Measurements from ENCODE around the gene HNF4A. TPM values are rescaled to one million over a fixed set of nuclear protein-coding genes. Genes with fewer than 3 reads are reported as not detected.

The HNF4A gene
- total RNA-seq, 2 donors from 2014 or later = 288 to 346 TPM

DNA sequence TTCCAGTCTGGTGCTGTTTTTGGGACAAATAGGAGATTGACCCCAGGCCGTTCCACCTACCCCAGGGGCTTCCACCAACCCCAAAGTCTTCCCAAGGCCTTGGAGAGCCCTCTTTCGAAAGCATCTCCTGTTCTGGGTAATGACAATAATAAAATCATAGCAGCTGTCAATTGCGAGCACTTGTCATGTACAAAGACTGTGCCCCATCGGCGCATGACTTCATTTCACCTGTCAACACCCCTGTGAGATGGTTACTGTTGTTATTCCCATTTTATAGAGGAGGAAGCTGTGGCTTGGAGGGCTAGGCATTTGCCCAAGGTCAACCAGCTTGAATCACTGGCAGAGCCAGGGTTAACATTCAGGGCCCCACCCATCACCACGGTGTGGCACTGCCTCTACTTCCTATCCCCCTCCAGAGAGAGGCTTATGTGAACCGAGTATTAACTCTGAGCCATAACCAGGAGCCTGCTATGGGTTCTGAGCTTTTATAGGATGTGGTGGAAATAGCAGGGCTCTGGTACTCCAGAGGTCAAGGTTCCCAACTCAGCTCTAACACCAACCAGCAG is 51.2 kb downstream of the HNF4A start:
- Histone ChIP-seq H3K9ac (ENCODE audit: low read depth in 2 of 2, low read length in 2 of 2) (peak overlapping the region; percentile 28 to 80), H3K9me3 (no peaks in the 10 kb centered on the region), H3K4me1 (no peaks in the 10 kb centered on the region), H3K27me3 (no peaks in the 10 kb centered on the region), H3K36me3 (no peaks in the 10 kb centered on the region), H3K27ac (peak overlapping the region; percentile 93), H3K4me3 (no peak overlapping the region)
- DNase-seq = peak; percentile 88
- intact Hi-C loops (cut with DNase I) = no loop called here
- TF ChIP-seq, protein P1, sequence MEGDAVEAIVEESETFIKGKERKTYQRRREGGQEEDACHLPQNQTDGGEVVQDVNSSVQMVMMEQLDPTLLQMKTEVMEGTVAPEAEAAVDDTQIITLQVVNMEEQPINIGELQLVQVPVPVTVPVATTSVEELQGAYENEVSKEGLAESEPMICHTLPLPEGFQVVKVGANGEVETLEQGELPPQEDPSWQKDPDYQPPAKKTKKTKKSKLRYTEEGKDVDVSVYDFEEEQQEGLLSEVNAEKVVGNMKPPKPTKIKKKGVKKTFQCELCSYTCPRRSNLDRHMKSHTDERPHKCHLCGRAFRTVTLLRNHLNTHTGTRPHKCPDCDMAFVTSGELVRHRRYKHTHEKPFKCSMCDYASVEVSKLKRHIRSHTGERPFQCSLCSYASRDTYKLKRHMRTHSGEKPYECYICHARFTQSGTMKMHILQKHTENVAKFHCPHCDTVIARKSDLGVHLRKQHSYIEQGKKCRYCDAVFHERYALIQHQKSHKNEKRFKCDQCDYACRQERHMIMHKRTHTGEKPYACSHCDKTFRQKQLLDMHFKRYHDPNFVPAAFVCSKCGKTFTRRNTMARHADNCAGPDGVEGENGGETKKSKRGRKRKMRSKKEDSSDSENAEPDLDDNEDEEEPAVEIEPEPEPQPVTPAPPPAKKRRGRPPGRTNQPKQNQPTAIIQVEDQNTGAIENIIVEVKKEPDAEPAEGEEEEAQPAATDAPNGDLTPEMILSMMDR (IDR thresholded peaks at IDR 0.05) = no peak

DNA sequence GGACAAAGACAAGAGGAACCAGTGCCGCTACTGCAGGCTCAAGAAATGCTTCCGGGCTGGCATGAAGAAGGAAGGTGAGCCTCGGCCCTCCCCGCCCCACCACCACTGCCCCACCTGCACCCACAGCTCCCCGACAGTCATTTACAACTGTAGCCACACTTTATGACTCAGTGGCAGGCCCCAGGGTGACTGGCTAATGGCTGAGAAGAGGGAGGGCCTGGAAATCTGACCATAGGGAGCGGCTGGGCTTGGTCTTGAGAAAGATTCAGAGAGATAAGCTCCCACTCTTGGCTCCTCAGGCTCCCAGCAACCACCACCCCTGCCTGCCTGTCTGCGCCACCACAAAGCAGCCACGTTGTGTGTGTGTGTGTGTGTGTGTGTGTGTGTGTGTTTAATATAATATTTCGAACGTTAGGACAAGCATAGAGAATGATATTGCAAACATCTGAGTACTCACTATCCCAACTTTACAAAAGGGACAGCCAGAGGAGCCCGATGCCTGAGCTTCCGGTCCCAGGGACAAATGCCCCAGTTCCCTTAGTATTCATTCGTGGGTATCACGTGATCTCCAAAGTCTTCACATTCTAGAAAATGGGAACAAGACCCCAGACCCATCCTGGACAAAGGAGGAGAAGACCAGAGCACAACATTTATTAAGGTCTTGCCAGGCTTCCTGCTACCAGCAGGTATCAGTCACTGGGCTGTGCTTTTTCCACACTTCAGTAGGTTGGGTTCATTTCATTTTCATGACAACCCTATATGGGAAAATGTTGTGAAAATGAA is 52.1 kb downstream of the HNF4A start:
- H3K4me3 ChIP-seq = no peak overlapping the region
- peak overlapping the region; percentile 93 for H3K27ac ChIP-seq
- TF ChIP-seq, protein P1 (IDR thresholded peaks at IDR 0.05) = no peak
- intact Hi-C loops (cut with DNase I) = no loop called here
- H3K27me3 ChIP-seq = no peaks in the 10 kb centered on the region
- peak overlapping the region; percentile 3 to 80 for H3K9ac ChIP-seq (ENCODE audit: low read depth in 2 of 2, low read length in 2 of 2)
- no peaks in the 10 kb centered on the region for H3K36me3 ChIP-seq
- peak; percentile 94 for DNase-seq
- H3K9me3 ChIP-seq = no peaks in the 10 kb centered on the region
- H3K4me1 ChIP-seq = no peaks in the 10 kb centered on the region

DNA sequence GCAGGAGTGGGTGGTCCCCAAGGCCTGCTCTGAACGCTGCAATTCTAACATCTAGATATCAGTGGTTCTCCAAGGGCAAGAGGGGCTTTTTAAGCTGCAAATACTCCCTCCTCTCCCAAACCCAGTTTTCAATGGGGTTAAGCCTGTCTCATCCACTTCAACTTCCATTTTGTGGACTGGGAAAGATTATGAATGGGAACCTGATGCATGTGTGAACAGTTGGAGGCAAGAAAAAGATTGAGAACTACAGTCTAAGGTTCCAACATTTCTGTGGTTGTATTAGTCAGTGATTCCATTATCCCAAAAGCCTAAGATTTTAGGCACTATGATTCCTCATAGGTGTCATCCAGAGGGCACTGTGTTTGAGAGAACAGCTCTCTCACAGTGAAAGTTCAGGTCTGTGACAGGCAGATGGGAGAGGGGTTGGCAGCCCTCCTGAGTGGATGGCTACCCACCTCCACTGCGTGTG is 53.7 kb downstream of the HNF4A start:
- Histone ChIP-seq H3K9me3 (no peaks in the 10 kb centered on the region), H3K27me3 (no peaks in the 10 kb centered on the region), H3K36me3 (no peaks in the 10 kb centered on the region), H3K9ac (ENCODE audit: low read depth in 2 of 2, low read length in 2 of 2) (peak overlapping the region; percentile 27 to 70), H3K27ac (peak overlapping the region; percentile 70), H3K4me1 (no peaks in the 10 kb centered on the region), H3K4me3 (no peak overlapping the region)
- intact Hi-C loops (cut with DNase I) = no loop called here
- TF ChIP-seq, protein P1 (IDR thresholded peaks at IDR 0.05) = no peak
- DNase-seq = no peak

DNA sequence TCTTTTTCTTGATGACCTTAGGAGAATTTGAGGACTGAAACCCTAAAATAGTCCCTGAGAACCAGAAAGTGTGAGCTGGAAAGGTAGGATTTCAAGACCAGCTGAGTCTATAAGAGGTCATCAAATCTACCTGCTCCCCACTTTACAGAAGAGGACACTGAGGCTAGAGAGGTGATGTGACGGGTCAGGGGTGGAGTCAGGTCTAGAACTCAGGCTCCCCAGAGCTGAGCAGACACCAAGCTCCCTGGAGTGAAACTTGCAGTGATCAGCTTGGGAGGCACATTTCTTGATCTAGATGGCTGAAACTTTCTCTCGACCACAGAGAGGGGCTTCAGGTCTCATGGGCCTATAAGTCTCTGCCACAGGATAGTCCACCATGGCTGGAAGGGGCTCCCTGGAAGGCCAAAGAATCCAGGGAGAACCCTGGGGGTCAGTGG is 55.1 kb downstream of the HNF4A start:
- no peak for DNase-seq
- TF ChIP-seq, protein P1 (IDR thresholded peaks at IDR 0.05) = no peak
- H3K9ac ChIP-seq (ENCODE audit: low read depth in 2 of 2, low read length in 2 of 2) = peak overlapping the region in 1 of 2 donors; percentile 35
- intact Hi-C loops (cut with DNase I) = no loop called here
- no peaks in the 10 kb centered on the region for H3K9me3 ChIP-seq
- H3K4me1 ChIP-seq = no peaks in the 10 kb centered on the region
- no peaks in the 10 kb centered on the region for H3K36me3 ChIP-seq
- H3K27me3 ChIP-seq = no peaks in the 10 kb centered on the region
- H3K4me3 ChIP-seq = no peak overlapping the region
- no peak overlapping the region for H3K27ac ChIP-seq

DNA sequence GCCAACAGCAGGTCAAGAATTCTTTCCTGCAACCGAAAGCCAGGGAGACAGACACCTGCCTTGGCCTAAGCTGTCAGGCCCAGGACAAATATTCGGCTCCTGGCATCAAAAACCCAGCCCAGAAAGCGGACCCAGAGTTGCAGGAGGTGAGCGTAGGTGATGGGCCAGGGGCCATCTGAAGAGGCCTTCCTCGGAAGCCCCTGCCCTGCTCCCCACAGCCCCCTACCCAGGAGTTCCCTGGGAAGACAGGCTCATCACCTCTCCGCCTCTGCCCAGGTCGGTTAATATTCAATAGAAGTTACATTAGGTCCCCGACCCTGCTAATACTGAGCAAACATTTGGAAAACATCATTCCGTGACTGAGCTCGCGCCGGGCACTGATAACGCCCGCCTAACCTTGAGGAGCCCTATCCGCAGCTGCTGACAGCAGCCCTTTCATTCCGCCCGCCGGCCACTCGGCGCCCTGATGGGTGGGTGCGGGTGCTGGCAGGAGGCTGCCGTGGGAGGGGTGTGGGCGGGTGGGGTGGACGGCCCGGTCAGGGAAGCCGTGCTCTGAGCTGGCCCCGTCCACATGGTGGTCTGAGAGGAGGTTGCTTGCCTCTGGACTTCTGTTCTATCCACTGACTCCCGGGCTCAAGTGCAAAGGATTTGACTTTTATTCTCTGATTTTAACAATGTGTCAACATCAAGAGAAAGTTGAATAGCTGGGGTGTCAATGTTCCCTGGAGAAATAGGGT is 55.7 kb downstream of the HNF4A start:
- intact Hi-C loops (cut with DNase I) = no loop called here
- Histone ChIP-seq H3K4me1 (no peaks in the 10 kb centered on the region), H3K9me3 (no peaks in the 10 kb centered on the region), H3K27me3 (no peaks in the 10 kb centered on the region), H3K4me3 (no peak overlapping the region), H3K36me3 (no peaks in the 10 kb centered on the region), H3K27ac (no peak overlapping the region), H3K9ac (ENCODE audit: low read depth in 2 of 2, low read length in 2 of 2) (peak overlapping the region in 1 of 2 donors; percentile 35)
- TF ChIP-seq, protein P1 (IDR thresholded peaks at IDR 0.05) = no peak
- DNase-seq = no peak

Measured in colonic mucosa (tissue), 4 donors.